Stimulated activated memory B cell treated with anti-CD40 and anti-IgM and Interleukin-4, amounts not matched to agents 10 μg/mL and 1 μg/mL and 100 μg/mL, for 72 hours (primary cell): ENCODE measurements around the gene ANKRD11.
"Not testable (repeated sequence)": the region's sequence is repeated elsewhere in the genome, so short reads cannot be mapped to it uniquely, and the experiment has no call there.

Source experiments
- ATAC-seq: fragments of 150-1000 bp; cut with Tn5 transposase; 2 replicates; pipeline ENCODE4 v1.10.0; 2021
- H3K27ac Mint-ChIP-seq: one replicate; pipeline ENCODE4 v1.8.0; 2022; ENCODE audit warnings: mild to moderate bottlenecking, mixed read lengths
- H3K27me3 Mint-ChIP-seq: one replicate; pipeline ENCODE4 v1.8.0; 2022; ENCODE audit warnings: mixed read lengths
- H3K36me3 Mint-ChIP-seq: one replicate; pipeline ENCODE4 v1.8.0; 2022; ENCODE audit warnings: mixed read lengths
- H3K4me1 Mint-ChIP-seq: one replicate; pipeline ENCODE4 v1.8.0; 2022; ENCODE audit warnings: mixed read lengths
- H3K4me3 Mint-ChIP-seq: one replicate; pipeline ENCODE4 v1.8.0; 2022; ENCODE audit warnings: mild to moderate bottlenecking, moderate library complexity, mixed read lengths
- H3K9me3 Mint-ChIP-seq: one replicate; pipeline ENCODE4 v1.8.0; 2022; ENCODE audit warnings: mixed read lengths

Gene ANKRD11

DNA sequence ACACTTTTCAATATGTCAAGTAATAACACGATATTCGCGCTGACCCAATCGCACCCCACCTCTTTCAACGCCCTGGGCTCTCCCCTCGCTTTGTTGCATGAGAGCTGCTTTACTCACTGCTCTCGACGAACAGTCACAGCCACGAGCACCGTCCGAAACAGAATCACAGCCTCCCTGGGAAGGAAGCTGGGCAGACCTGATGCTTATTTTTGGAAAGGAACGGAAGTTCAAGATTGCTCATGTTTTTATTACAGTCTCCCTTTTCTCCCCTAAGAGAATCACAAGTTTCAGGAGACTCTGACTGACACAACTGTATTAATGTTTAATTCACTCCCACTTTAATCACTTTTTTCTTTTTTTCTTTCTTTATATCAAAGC is 67.8 kb downstream of the ANKRD11 start:
- no peaks in the 10 kb centered on the region for H3K27me3 Mint-ChIP-seq
- H3K4me1 Mint-ChIP-seq, result peaks cover 76% of the 10 kb centered on the region
- peak overlapping the region; percentile 73 for H3K4me3 Mint-ChIP-seq
- H3K9me3 Mint-ChIP-seq, result no peaks in the 10 kb centered on the region
- H3K36me3 Mint-ChIP-seq, result peaks cover 34% of the 10 kb centered on the region
- ATAC-seq, result peak; percentile 95
- peak overlapping the region; percentile 87 for H3K27ac Mint-ChIP-seq

DNA sequence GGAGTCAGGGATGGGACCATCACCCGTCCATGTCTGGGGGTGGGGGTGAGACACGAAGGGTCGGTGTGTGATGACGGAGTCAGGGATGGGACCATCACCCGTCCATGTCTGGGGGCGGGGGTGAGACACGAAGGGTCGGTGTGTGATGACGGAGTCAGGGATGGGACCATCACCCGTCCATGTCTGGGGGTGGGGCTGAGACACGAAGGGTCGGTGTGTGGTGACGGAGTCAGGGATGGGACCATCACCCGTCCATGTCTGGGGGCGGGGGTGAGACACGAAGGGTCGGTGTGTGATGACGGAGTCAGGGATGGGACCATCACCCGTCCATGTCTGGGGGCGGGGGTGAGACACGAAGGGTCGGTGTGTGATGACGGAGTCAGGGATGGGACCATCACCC is 69.1 kb downstream of the ANKRD11 start:
- not testable (repeated sequence) for ATAC-seq, H3K9me3 Mint-ChIP-seq, H3K4me3 Mint-ChIP-seq, H3K27me3 Mint-ChIP-seq
- Mint-ChIP-seq H3K27ac (peak overlapping the region; percentile 69), H3K36me3 (peaks cover 27% of the 10 kb centered on the region), H3K4me1 (peaks cover 73% of the 10 kb centered on the region)

DNA sequence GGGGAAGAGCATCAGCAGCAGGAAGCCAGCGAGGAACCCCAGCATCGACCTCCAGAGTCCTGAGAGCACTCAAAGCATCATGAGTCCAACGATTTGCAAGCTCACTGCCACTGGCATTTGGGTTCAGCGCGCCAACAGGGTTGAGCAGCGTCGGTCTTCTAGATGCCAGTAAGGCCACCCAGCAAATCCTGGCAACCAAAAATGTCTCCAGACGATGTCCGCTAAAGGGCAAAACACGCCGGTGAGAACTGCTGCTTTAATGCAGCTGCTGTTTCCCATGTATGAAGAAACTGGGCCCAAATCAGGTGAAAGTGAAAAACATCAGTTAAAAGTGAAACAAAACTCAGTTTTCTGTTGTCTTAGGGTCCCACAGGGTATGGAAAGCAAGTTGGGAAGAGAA is 70.2 kb downstream of the ANKRD11 start:
- Mint-ChIP-seq H3K9me3 (no peaks in the 10 kb centered on the region), H3K27ac (no peak overlapping the region), H3K4me3 (no peak overlapping the region), H3K36me3 (peaks cover 21% of the 10 kb centered on the region), H3K27me3 (no peaks in the 10 kb centered on the region), H3K4me1 (peaks cover 62% of the 10 kb centered on the region)
- no peak for ATAC-seq

DNA sequence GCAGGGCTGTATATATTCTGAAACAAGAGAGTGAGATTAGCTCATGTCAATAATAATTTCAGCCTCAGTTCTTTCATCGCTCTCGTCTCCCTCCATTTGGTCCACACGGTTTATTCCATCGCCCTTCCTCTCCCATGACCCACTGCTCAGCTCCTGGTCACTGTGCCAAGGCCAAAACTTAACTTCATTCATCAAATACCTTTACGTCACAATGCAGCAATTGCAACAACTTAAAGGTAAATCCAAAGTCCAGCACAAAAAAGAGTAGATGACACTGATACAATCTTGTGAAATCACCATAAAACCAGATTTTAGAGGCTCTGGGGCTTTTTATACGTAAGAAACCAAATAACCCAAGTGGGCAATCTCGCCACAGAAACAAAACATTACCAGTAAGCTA is 72.0 kb downstream of the ANKRD11 start:
- no peaks in the 10 kb centered on the region for H3K9me3 Mint-ChIP-seq
- H3K27ac Mint-ChIP-seq, result no peak overlapping the region
- no peak for ATAC-seq
- H3K36me3 Mint-ChIP-seq, result peaks cover 13% of the 10 kb centered on the region
- no peak overlapping the region for H3K4me3 Mint-ChIP-seq
- peaks cover 56% of the 10 kb centered on the region for H3K4me1 Mint-ChIP-seq
- no peaks in the 10 kb centered on the region for H3K27me3 Mint-ChIP-seq

DNA sequence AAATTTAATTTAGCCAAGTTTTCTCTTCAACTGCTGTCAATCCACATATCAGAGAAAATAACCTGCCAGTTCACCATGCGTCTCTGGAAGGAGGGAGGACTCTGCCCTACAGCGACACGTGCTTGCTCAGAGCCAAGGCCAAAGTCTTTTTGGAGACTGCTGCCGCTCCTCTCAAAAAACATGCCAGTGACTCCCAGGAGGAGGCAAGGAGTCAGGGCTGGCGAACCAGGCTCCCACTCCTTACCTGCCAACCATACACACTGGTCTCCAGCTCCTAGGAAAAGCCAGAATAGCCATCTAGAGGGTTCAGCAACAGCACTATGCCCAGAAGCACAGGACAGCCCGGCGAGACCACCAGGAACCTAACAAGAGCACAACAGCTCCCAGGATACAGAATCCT is 73.0 kb downstream of the ANKRD11 start:
- Mint-ChIP-seq H3K36me3 (peaks cover 13% of the 10 kb centered on the region), H3K27me3 (no peaks in the 10 kb centered on the region), H3K27ac (no peak overlapping the region), H3K4me3 (no peak overlapping the region), H3K9me3 (no peaks in the 10 kb centered on the region), H3K4me1 (peaks cover 56% of the 10 kb centered on the region)
- no peak for ATAC-seq

DNA sequence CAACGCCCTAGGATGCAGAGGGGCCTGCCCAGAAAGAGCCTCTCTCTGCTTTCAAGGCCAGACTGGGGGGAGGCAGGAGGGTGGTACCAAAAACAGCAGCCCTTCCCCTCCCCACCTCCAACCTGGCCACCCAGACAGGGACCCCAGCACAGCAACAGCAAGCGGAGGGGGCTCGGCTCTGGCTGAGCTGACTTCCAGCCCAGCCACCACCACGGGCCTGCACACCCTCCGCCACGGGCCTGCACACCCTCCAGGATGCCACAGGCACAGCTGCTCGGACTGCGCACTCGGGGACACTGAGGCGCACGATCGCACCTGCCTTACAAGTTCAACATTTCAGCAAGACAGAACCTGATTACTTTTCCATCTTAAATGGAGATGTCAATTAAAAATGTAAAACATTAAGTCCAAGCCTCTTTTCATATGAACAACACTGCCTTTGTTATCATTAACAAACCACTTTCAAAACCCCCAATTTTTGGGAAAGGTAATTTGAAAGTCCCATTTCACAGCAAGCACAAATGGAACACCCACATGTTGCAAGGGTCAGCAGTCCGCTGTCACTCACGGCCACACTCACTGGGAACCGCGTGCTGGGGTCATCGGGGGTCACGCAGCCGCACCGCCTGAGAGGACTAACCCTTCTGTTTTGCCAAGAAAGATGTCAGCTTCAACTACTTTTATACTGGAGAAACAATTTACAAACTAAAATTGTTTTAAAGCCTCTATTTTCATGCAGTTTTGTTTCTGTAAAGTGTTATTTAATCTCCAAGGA is 76.4 kb downstream of the ANKRD11 start:
- Mint-ChIP-seq H3K4me3 (no peak overlapping the region), H3K27ac (no peak overlapping the region), H3K27me3 (no peaks in the 10 kb centered on the region), H3K9me3 (no peaks in the 10 kb centered on the region), H3K36me3 (peaks cover 7% of the 10 kb centered on the region), H3K4me1 (peaks cover 62% of the 10 kb centered on the region)
- no peak for ATAC-seq

DNA sequence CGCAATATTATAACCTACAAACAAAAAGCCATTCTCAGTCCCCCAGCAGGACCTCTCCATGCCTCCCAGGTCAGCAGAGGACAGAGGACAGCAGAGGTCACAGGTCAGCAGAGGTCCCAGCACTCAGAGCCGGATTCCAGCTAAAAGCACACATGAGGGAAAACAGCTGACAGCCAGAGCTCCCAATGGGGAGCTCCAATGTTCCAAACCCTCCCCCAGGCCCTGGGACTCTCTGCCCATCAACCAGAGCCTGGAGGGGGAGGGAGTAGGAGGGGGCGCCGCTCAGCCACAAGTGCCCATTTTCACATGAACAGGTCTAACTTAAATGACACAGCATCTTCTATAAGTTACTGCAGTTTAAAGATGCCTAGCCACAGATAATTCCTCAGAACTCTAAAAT is 77.5 kb downstream of the ANKRD11 start:
- Mint-ChIP-seq H3K4me1 (peaks cover 68% of the 10 kb centered on the region), H3K9me3 (no peaks in the 10 kb centered on the region), H3K36me3 (no peaks in the 10 kb centered on the region), H3K4me3 (no peak overlapping the region), H3K27ac (no peak overlapping the region), H3K27me3 (no peaks in the 10 kb centered on the region)
- ATAC-seq, result no peak

DNA sequence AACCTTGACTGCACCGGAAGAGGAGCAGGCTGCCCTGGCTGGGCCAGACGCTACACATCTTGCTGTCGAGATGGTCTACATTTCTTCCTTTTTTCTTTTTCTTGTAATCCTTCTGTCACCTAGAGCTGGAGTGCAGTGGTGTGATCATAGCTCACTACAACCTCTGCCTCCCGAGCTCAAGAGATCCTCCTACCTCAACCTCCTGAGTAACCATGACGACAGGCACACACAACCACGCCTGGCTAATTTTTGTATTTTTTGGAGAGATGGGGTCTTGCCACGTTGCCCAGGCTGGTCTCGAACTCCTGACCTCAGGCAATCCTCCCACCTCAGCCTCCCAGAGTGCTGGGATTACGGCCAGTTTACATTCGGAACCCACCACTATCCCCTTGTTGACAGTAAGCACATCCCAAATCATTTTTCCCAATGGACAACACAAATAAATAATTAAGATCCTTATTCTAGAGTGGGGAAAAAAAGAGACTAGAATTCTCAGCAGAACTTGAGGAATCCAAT is 79.0 kb downstream of the ANKRD11 start:
- Mint-ChIP-seq H3K4me1 (peaks cover 77% of the 10 kb centered on the region), H3K9me3 (no peaks in the 10 kb centered on the region), H3K4me3 (no peak overlapping the region), H3K27ac (peak overlapping the region; percentile 47), H3K36me3 (peaks cover 10% of the 10 kb centered on the region), H3K27me3 (no peaks in the 10 kb centered on the region)
- ATAC-seq, result no peak

DNA sequence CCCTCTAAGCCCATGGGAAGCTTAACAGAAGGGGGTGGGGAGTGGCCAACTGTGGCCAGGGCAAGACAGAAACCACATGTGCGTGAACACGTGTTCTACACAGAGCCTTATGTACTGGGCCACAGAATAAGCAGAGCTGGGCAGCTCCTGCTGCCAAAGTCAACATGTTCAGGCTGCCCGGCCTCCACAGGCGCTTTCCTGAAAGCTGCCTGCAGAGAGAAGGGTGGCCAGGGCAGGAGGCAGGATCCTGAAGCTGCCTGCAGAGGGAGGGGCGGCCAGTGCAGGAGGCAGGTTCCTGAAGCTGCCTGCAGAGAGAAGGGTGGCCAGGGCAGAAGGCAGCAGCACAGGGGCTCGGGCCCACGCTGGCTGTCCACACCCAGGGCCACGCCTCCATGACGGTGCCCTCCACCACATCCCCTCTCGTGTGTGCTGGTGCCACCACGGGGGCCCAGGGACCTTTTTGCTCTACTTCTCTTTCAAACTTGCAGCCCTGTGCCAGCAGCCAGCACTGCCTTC is 79.5 kb downstream of the ANKRD11 start:
- peak overlapping the region; percentile 47 for H3K27ac Mint-ChIP-seq
- peaks cover 14% of the 10 kb centered on the region for H3K36me3 Mint-ChIP-seq
- no peaks in the 10 kb centered on the region for H3K9me3 Mint-ChIP-seq
- H3K27me3 Mint-ChIP-seq, result no peaks in the 10 kb centered on the region
- peaks cover 82% of the 10 kb centered on the region for H3K4me1 Mint-ChIP-seq
- H3K4me3 Mint-ChIP-seq, result no peak overlapping the region
- peak; percentile 39 for ATAC-seq

DNA sequence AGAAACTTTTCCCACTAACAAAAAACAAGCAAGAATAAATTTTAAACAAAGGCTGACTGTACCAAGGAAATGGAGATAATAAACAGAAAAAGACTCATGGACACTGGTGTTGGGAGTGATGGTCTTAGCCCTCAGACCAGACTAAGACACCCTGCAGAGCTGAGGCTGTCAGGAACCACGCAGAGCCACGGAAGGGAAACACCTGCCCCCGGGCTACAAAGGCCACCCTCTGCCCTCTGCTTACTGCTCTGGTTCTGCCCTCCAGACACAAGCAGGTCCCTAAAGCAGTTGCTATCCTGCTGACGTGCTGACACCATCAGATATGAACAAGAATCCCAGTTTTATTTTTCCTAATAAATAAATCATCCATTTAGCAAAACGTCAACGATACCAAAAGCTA is 80.0 kb downstream of the ANKRD11 start:
- Mint-ChIP-seq H3K4me1 (peaks cover 87% of the 10 kb centered on the region), H3K4me3 (no peak overlapping the region), H3K27me3 (no peaks in the 10 kb centered on the region), H3K27ac (peak overlapping the region; percentile 47), H3K36me3 (peaks cover 14% of the 10 kb centered on the region), H3K9me3 (no peaks in the 10 kb centered on the region)
- no peak for ATAC-seq

DNA sequence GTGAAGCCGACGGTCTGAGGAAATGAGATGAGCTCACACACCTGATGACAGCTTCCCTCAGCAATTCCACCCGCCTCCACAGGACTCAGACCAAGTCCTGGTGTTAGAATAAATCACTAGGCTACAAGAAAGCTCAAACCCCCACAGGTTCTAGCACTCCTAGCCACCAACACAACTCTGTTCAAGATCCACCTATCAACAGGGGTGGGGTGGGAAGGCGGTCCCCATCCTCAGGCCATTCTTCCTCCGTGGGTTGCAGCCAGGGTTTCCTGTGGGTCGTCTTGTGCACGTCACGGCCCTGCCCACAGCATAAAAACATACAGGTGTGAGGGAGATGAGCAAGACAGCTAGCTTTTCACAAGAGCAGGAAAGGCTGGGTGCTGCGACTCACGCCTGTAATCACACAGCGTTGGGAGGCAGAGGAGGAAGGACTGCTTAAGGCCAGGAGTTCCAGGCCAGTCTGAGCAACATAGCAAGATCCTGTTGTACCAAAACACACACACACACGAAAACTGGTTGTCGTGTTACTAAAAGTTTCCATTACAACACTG is 81.1 kb downstream of the ANKRD11 start:
- Mint-ChIP-seq H3K27ac (no peak overlapping the region), H3K4me1 (peaks cover 87% of the 10 kb centered on the region), H3K9me3 (no peaks in the 10 kb centered on the region), H3K4me3 (no peak overlapping the region), H3K27me3 (no peaks in the 10 kb centered on the region), H3K36me3 (peaks cover 14% of the 10 kb centered on the region)
- ATAC-seq, result peak; percentile 43

DNA sequence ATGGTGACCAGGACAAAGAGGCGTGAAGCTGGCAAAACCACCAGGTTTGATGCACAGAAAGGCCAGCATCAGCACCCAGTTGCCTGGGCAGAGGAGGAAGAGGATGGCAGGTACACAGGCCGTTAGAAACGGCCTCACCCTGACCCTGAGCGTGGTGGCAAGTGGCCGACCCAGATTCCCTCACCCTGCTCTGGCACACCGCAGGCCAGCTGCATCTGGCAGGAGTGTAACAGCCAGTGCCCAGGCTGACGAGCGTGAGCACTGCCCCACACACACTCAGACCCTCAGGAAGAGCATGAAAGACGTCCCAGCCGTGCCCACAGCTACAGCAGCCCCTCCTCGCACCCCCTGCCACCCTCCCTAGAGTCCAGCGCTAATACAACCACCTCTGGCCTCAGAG is 82.0 kb downstream of the ANKRD11 start:
- H3K9me3 Mint-ChIP-seq, result no peaks in the 10 kb centered on the region
- no peak overlapping the region for H3K27ac Mint-ChIP-seq

DNA sequence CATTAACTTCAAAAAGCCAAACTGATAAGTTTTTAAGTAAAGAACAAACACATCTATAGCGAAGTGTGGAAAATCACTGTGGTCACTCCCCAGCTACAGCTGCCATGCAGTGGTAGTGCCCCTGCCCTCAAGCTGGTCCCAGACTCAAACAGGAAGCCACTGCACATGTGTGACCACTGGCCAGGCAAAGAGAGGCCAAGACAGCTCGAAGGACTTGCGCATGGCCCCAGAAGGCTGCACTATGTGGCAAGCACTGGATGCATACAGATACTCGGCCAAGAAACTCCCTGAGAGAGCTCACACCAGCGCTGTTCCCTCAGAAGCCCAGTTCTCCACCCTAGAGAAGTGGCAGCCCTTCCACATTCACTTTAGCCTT is 82.4 kb downstream of the ANKRD11 start:
- H3K4me1 Mint-ChIP-seq, result peaks cover 91% of the 10 kb centered on the region
- H3K4me3 Mint-ChIP-seq, result no peak overlapping the region
- H3K36me3 Mint-ChIP-seq, result peaks cover 14% of the 10 kb centered on the region
- no peaks in the 10 kb centered on the region for H3K9me3 Mint-ChIP-seq
- no peaks in the 10 kb centered on the region for H3K27me3 Mint-ChIP-seq
- no peak for ATAC-seq
- H3K27ac Mint-ChIP-seq, result no peak overlapping the region

More for the DNA sequence above, 82.0 kb downstream of the ANKRD11 start:
- H3K4me3 Mint-ChIP-seq, result no peak overlapping the region
- ATAC-seq, result no peak
- H3K4me1 Mint-ChIP-seq, result peaks cover 91% of the 10 kb centered on the region
- peaks cover 14% of the 10 kb centered on the region for H3K36me3 Mint-ChIP-seq
- no peaks in the 10 kb centered on the region for H3K27me3 Mint-ChIP-seq

DNA sequence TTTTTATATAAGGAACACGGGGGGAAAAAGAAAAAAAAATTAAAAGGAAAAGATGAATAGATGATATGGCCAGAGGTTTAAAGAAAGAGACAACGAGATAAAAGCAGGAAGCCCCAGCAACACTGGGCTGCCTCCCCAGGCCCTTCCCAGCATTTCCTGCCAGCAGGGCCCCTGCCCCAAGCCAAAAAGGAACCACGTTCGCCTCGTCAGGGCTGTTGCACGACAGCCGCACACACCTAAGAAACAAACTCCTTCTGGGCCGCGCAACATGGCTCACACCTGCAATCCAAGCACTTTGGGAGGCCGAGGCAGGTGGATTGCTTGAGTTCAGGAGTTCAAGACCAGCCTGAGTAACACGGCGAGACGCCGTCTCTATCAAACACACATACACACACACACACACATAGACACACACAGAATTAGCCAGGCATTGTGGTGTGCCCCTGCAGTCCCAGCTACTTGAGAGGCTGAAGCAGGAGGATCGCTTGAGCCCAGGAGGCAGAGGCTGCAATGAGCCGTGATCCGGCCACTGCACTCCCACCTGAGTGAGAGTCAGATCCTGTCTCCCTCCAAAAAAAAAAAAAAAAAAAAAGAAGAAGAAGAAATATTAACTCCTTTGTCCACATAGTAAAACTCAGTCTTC is 83.0 kb downstream of the ANKRD11 start:
- H3K27me3 Mint-ChIP-seq, result no peaks in the 10 kb centered on the region
- H3K9me3 Mint-ChIP-seq, result no peaks in the 10 kb centered on the region
- H3K4me1 Mint-ChIP-seq, result peaks cover 91% of the 10 kb centered on the region
- H3K27ac Mint-ChIP-seq, result no peak overlapping the region
- H3K4me3 Mint-ChIP-seq, result peak overlapping the region; percentile 14
- H3K36me3 Mint-ChIP-seq, result peaks cover 14% of the 10 kb centered on the region
- no peak for ATAC-seq

DNA sequence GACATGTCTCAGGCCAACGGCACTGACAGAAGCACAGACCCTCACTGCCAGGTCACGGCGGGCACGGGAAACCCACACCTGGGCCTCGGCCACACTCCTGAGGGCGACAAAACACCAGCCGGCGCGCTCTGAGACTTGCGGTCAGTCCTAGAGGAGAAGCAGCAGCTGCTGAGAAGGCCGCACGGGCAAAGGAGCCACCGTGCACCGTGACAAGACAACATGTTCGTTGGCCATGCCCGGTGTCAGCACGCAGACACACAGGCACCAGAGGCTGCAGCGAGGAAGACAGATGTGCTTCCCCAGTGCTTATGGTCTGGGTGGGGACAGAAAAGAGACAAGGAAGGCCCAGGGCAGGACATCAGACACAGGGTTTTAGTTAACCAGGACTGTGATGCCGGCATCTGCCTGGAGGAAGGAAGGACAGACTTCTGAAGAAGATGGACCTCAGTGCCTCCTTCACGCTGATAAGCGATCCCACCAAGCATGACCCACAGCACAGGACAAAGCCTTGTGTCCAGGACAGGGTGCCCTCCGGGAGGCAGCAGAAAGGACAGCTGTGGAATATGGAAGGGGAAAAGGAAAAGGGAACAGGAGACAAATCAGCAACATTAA is 84.0 kb downstream of the ANKRD11 start:
- Mint-ChIP-seq H3K36me3 (peaks cover 14% of the 10 kb centered on the region), H3K4me1 (peaks cover 94% of the 10 kb centered on the region), H3K27me3 (no peaks in the 10 kb centered on the region), H3K4me3 (no peak overlapping the region), H3K9me3 (no peaks in the 10 kb centered on the region), H3K27ac (no peak overlapping the region)
- no peak for ATAC-seq
